DOHH2 (cell line): Measurements from ENCODE around the gene NBEAL1.

Source experiments
- CTCF ChIP-seq: fragments of 200-600 bp; sonication (generic); IDR thresholded peaks from one replicate; pipeline ENCODE4 v1.5.1; 2014; ENCODE audit warnings: antibody characterized with exemption, mild to moderate bottlenecking, low read depth, low read length; ENCODE audit not compliant: poor library complexity, severe bottlenecking
- EZH2phosphoT487 ChIP-seq: fragments of 200-600 bp; sonication (generic); IDR thresholded peaks from 2 replicates; pipeline ENCODE4 v1.6.1; 2017; ENCODE audit warnings: borderline replicate concordance, mild to moderate bottlenecking, antibody characterized with exemption, low read length, moderate library complexity, mixed read lengths

DNA sequence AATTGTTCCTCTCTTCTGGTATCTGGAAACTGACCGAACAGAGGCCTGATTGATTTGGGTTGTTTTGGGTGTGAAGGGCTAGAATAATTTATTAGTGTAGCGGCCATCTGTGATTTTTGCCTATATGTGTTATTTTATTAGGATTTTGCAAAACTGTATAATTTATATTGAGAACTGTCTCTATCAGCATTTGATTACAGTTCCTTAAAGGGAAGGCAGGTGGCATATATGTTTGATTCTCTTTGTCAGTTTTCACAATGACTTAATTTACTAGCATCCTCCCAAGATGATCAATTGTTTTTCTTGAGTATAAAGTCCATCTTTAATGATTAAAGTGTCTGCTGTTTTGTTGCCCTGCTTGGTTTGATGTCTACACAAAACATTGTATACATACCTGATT, 4.5 kb downstream of the NBEAL1 start:
- TF ChIP-seq CTCF (no peak), EZH2phosphoT487 (no peak)
